Measurements from ENCODE around the gene RAB11A.

DNA sequence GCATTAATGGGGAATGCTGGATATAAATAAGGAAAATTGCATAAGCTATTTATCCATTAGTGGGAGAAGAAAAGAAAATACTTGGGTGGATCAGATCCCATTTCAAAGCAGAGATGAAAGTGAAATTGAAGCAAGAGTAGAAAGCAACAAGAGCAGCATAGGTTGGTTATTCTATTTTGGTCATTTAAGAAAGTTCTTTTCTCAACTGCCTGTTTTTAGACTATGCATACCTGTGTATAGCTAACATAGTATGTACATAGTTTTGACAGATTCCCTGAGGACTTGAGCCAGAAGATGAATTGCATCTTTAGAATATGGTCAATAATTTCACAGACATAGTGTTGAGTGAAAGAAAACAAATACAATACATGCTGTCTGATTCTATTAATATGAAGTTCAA is 48.2 kb upstream of the RAB11A start:
- no peak for TF ChIP-seq CTCF (IDR thresholded peaks at IDR 0.05; ENCODE audit: borderline replicate concordance, extremely low read depth, low read length, poor library complexity, severe bottlenecking)
- TF ChIP-seq EZH2 (IDR thresholded peaks at IDR 0.05; ENCODE audit: borderline replicate concordance, low read depth, low read length, severe bottlenecking) = no peak

All from DND-41 (cell line).